H9 (cell line): Measurements from ENCODE around the gene IQGAP2. TPM values are rescaled to one million over a fixed set of nuclear protein-coding genes. Genes with fewer than 3 reads are reported as not detected.

Experiments
- DNase-seq: peaks from one replicate; pipeline ENCODE4 v3.0.0-alpha.2; 2017
- H2AFZ ChIP-seq: one replicate; pipeline ENCODE4 v1.6.1; 2013; ENCODE audit warnings: mild to moderate bottlenecking, low read length, control low read depth, moderate library complexity
- H2AK5ac ChIP-seq: 2 replicates; pipeline ENCODE4 v1.6.1; 2013; ENCODE audit warnings: low read length, control low read depth, mixed read lengths; ENCODE audit not compliant: insufficient read length
- H2BK120ac ChIP-seq: one replicate; pipeline ENCODE4 v1.6.1; 2013; ENCODE audit warnings: low read depth, mild to moderate bottlenecking, low read length, control low read depth, inconsistent platforms; ENCODE audit not compliant: poor library complexity, severe bottlenecking
- H2BK12ac ChIP-seq: 2 replicates; pipeline ENCODE4 v1.6.1; 2013; ENCODE audit warnings: low read length, control low read depth, mixed read lengths, low read depth; ENCODE audit not compliant: insufficient read length
- H2BK15ac ChIP-seq: 2 replicates; pipeline ENCODE4 v1.6.1; 2013; ENCODE audit warnings: low read depth, low read length, control low read depth
- H2BK20ac ChIP-seq: one replicate; pipeline ENCODE4 v1.6.1; 2013; ENCODE audit warnings: low read depth, mild to moderate bottlenecking, low read length, control low read depth, inconsistent platforms; ENCODE audit not compliant: poor library complexity, severe bottlenecking
- H2BK5ac ChIP-seq: 2 replicates; pipeline ENCODE4 v1.6.1; 2013; ENCODE audit warnings: low read length, control low read depth, mixed read lengths; ENCODE audit not compliant: insufficient read length
- H3K14ac ChIP-seq: 2 replicates; pipeline ENCODE4 v1.6.1; 2013; ENCODE audit warnings: low read length, control low read depth; ENCODE audit not compliant: insufficient read depth
- H3K18ac ChIP-seq: 2 replicates; pipeline ENCODE4 v1.6.1; 2013; ENCODE audit warnings: low read depth, mild to moderate bottlenecking, mixed read lengths, low read length, control low read depth; ENCODE audit not compliant: insufficient read length
- H3K23ac ChIP-seq: 2 replicates; pipeline ENCODE4 v1.6.1; 2013; ENCODE audit warnings: low read length, control low read depth, mixed read lengths, low read depth; ENCODE audit not compliant: insufficient read length
- H3K23me2 ChIP-seq: 2 replicates; pipeline ENCODE4 v1.6.1; 2013; ENCODE audit warnings: low read depth, mild to moderate bottlenecking, mixed read lengths, low read length, control low read depth; ENCODE audit not compliant: insufficient read length, poor library complexity, severe bottlenecking
- H3K27ac ChIP-seq: 2 replicates; pipeline ENCODE4 v1.5.1; 2013; ENCODE audit warnings: low read length, control low read depth, mixed read lengths, low read depth; ENCODE audit not compliant: insufficient read length
- H3K27me3 ChIP-seq: 2 replicates; pipeline ENCODE4 v1.6.1; 2013; ENCODE audit warnings: low read length, control low read depth, inconsistent platforms; ENCODE audit not compliant: insufficient read depth
- H3K4ac ChIP-seq: 2 replicates; pipeline ENCODE4 v1.6.1; 2013; ENCODE audit warnings: low read depth, mild to moderate bottlenecking, control low read depth, inconsistent platforms, low read length, moderate library complexity
- H3K4me1 ChIP-seq: 2 replicates; pipeline ENCODE4 v1.6.1; 2013; ENCODE audit warnings: low read length, control low read depth, inconsistent platforms; ENCODE audit not compliant: insufficient read depth
- H3K4me2 ChIP-seq: 2 replicates; pipeline ENCODE4 v1.6.1; 2013; ENCODE audit warnings: low read length, control low read depth, mixed read lengths; ENCODE audit not compliant: insufficient read length, insufficient read depth
- H3K56ac ChIP-seq: 2 replicates; pipeline ENCODE4 v1.6.1; 2013; ENCODE audit warnings: low read depth, mild to moderate bottlenecking, mixed read lengths, low read length, control low read depth; ENCODE audit not compliant: insufficient read length
- H3K79me1 ChIP-seq: 2 replicates; pipeline ENCODE4 v1.6.1; 2013; ENCODE audit warnings: low read depth, mild to moderate bottlenecking, moderate library complexity, low read length, control low read depth, inconsistent platforms; ENCODE audit not compliant: insufficient read depth, poor library complexity, severe bottlenecking
- H3K79me2 ChIP-seq: 2 replicates; pipeline ENCODE4 v1.6.1; 2013; ENCODE audit warnings: low read length, control low read depth, inconsistent platforms; ENCODE audit not compliant: insufficient read depth
- H3K9ac ChIP-seq: 2 replicates; pipeline ENCODE4 v1.6.1; 2013; ENCODE audit warnings: low read length, control low read depth, mixed read lengths; ENCODE audit not compliant: insufficient read length; ENCODE audit errors: extremely low read depth
- H3K9me3 ChIP-seq: one replicate; pipeline ENCODE4 v1.6.1; 2013; ENCODE audit warnings: low read depth, low read length, inconsistent platforms; ENCODE audit not compliant: control insufficient read depth
- H3T11ph ChIP-seq: one replicate; pipeline ENCODE4 v1.6.1; 2013; ENCODE audit warnings: mild to moderate bottlenecking, low read length, control low read depth, inconsistent platforms
- H4K20me1 ChIP-seq: one replicate; pipeline ENCODE4 v1.6.1; 2013; ENCODE audit not compliant: control insufficient read depth, insufficient read length, insufficient read depth
- H4K5ac ChIP-seq: 2 replicates; pipeline ENCODE4 v1.6.1; 2013; ENCODE audit warnings: low read depth, mild to moderate bottlenecking, mixed read lengths, low read length, control low read depth; ENCODE audit not compliant: insufficient read length
- H4K8ac ChIP-seq: replicated peaks from 2 replicates; pipeline ENCODE4 v1.6.1; 2013; ENCODE audit warnings: low read length, control low read depth, mixed read lengths, low read depth; ENCODE audit not compliant: insufficient read length
- H4K91ac ChIP-seq: 2 replicates; pipeline ENCODE4 v1.6.1; 2013; ENCODE audit warnings: low read depth, mild to moderate bottlenecking, moderate library complexity, mixed read lengths, low read length, control low read depth; ENCODE audit not compliant: insufficient read length
- H3K27ac Mint-ChIP-seq, 3 experiments: 2 replicates in 2 of 3; 3 replicates in 1 of 3; pipeline ENCODE4 v1.8.0; 2020 to 2021; ENCODE audit warnings: mixed read lengths in 3 of 3, mild to moderate bottlenecking in 1 of 3, moderate library complexity in 1 of 3
- H3K27me3 Mint-ChIP-seq: 2 replicates; pipeline ENCODE4 v1.8.0; 2021; ENCODE audit warnings: low read depth, mild to moderate bottlenecking, moderate library complexity, mixed read lengths
- H3K36me3 Mint-ChIP-seq, 3 experiments: 2 replicates in 2 of 3; 3 replicates in 1 of 3; pipeline ENCODE4 v1.8.0; 2020 to 2021; ENCODE audit warnings: low read depth in 3 of 3, mixed read lengths in 3 of 3; ENCODE audit not compliant: insufficient read depth in 1 of 3
- H3K4me1 Mint-ChIP-seq, 2 experiments: 2 replicates each; pipeline ENCODE4 v1.8.0; 2020; ENCODE audit warnings: mixed read lengths in 2 of 2
- H3K4me3 Mint-ChIP-seq, 2 experiments: 2 replicates in 1 of 2; 3 replicates in 1 of 2; pipeline ENCODE4 v1.8.0; 2020 to 2021; ENCODE audit warnings: mild to moderate bottlenecking in 2 of 2, mixed read lengths in 2 of 2, moderate library complexity in 1 of 2
- H3K9me3 Mint-ChIP-seq, 2 experiments: 2 replicates in 1 of 2; 3 replicates in 1 of 2; pipeline ENCODE4 v1.8.0; 2020; ENCODE audit warnings: mild to moderate bottlenecking in 2 of 2, mixed read lengths in 2 of 2, moderate library complexity in 1 of 2
- CTCF ChIP-seq: fragments of 200-600 bp; sonication (generic); conservative IDR thresholded peaks from 3 replicates; pipeline ENCODE4 v1.8.0; 2021; ENCODE audit warnings: antibody characterized with exemption, mild to moderate bottlenecking
- WGBS: extraction: QIAGEN DNeasy Blood & Tissue Kit; methylation state at CpG from one replicate; pipeline ENCODE4 v1.1.7; 2013; ENCODE audit warnings: missing lambda C conversion rate, low lambda C conversion rate, mixed read lengths; ENCODE audit not compliant: insufficient read length; ENCODE audit errors: extremely low coverage; 5-methylcytosine and 5-hydroxymethylcytosine counted together
- total RNA-seq: library from RNA; stranded (reverse); gene quantifications from 2 replicates; pipeline ENCODE4 v1.2.1, GENCODE V29; 2021

IQGAP2 gene
- total RNA-seq, 1 experiment from 2014 or later = 22.5 TPM

- no peak overlapping the region for H4K8ac ChIP-seq
- H4K20me1 ChIP-seq = no peaks in the 10 kb centered on the region
- H3T11ph ChIP-seq = no peak overlapping the region
- WGBS = no CpG with 5 or more reads among the region's 11 CpGs
- Mint-ChIP-seq H3K27me3 (0 out of 2 replicates have a peak, but pooled peaks cover 1% of the 10 kb centered on the region), H3K36me3 (no peaks in the 10 kb centered on the region), H3K4me3 (no peak overlapping the region), H3K9me3 (no peaks in the 10 kb centered on the region), H3K27ac (peak overlapping the region in 1 of 3 experiments; percentile 63; a peak in 1 of 7 replicates), H3K4me1 (peaks cover 21 to 35% of the 10 kb centered on the region in 2 experiments)
- DNase-seq = no peak
- no peak overlapping the region for H3K4ac ChIP-seq
- H3K18ac ChIP-seq = no peak overlapping the region
- no peaks in the 10 kb centered on the region for H3K79me2 ChIP-seq
- no peak overlapping the region for H3K9ac ChIP-seq
- H3K14ac ChIP-seq = no peak overlapping the region
- H4K5ac ChIP-seq = no peak overlapping the region
- H2BK12ac ChIP-seq = no peak overlapping the region
- no peak overlapping the region for H4K91ac ChIP-seq
- TF ChIP-seq CTCF = no peak
- H2BK5ac ChIP-seq = no peak overlapping the region
- H3K23me2 ChIP-seq = no peaks in the 10 kb centered on the region
- H3K27ac ChIP-seq = no peak overlapping the region
- no peak overlapping the region for H2AK5ac ChIP-seq
- no peaks in the 10 kb centered on the region for H3K27me3 ChIP-seq
- no peak overlapping the region for H2BK15ac ChIP-seq
- H3K23ac ChIP-seq = no peak overlapping the region
- H3K4me1 ChIP-seq = peaks cover 4% of the 10 kb centered on the region; the same call in 1 of the 2 replicates
- H3K4me2 ChIP-seq = no peak overlapping the region
- H3K56ac ChIP-seq = no peak overlapping the region
- H2BK20ac ChIP-seq = no peak overlapping the region
- H2AFZ ChIP-seq = no peak overlapping the region
- no peaks in the 10 kb centered on the region for H3K9me3 ChIP-seq
- no peaks in the 10 kb centered on the region for H3K79me1 ChIP-seq
- no peak overlapping the region for H2BK120ac ChIP-seq
Observed at GRCh38 chr5:76388791-76389512, 14.1 kb upstream of the IQGAP2 start.
